Astrocyte of the spinal cord (primary cell): Measurements from ENCODE around the gene SRSF6.

Experiments
- DNase-seq: peaks from one replicate; pipeline ENCODE4 v3.0.0; 2011; ENCODE audit warnings: low read depth, low spot score
- H3K4me3 ChIP-seq: 2 replicates; pipeline ENCODE4 v1.5.1; 2011; ENCODE audit warnings: low read depth, mild to moderate bottlenecking, low read length, moderate library complexity
- CTCF ChIP-seq: IDR thresholded peaks from 2 replicates; pipeline ENCODE4 v1.5.1; 2012; ENCODE audit warnings: low read depth, mild to moderate bottlenecking, low read length, inconsistent platforms
- in situ Hi-C: cut with HindIII; loops from 2 replicates; pipeline ENCODE4 v1.10.0; 2017; ENCODE audit warnings: low sequenced_read_pairs

Gene SRSF6

GRCh38 chr20:43426172-43426571 is 31.5 kb upstream of the SRSF6 start:
- H3K4me3 ChIP-seq: no peak overlapping the region
- no peak for DNase-seq
- TF ChIP-seq CTCF: no peak
- in situ Hi-C loops: no loop called here

- H3K4me3 ChIP-seq: no peak overlapping the region
- no peak for TF ChIP-seq CTCF
- in situ Hi-C loops: no loop called here
- no peak for DNase-seq
Measured at GRCh38 chr20:43430265-43431133, 27.2 kb upstream of the SRSF6 start.

- H3K4me3 ChIP-seq: no peak overlapping the region
- in situ Hi-C loops: no loop called here
- TF ChIP-seq CTCF: no peak
- no peak for DNase-seq
Measured at GRCh38 chr20:43431134-43431519, 26.6 kb upstream of the SRSF6 start.

GRCh38 chr20:43432498-43432897 is 25.2 kb upstream of the SRSF6 start:
- DNase-seq: no peak
- no peak overlapping the region for H3K4me3 ChIP-seq
- TF ChIP-seq CTCF: no peak
- in situ Hi-C loops: no loop called here

- H3K4me3 ChIP-seq: no peak overlapping the region
- DNase-seq: no peak
- in situ Hi-C loops: no loop called here
- TF ChIP-seq CTCF: no peak
Measured at GRCh38 chr20:43433250-43433854, 24.3 kb upstream of the SRSF6 start.

GRCh38 chr20:43434565-43434964 is 23.1 kb upstream of the SRSF6 start:
- no peak for DNase-seq
- H3K4me3 ChIP-seq: no peak overlapping the region
- in situ Hi-C loops: no loop called here
- TF ChIP-seq CTCF: no peak
